ENCODE results near the gene HS1BP3.

HS1BP3 gene

GRCh38 chr2:20623741-20624155 is 27.1 kb downstream of the HS1BP3 start:
- H3K27ac ChIP-seq, result no peak overlapping the region
- H3K4me3 ChIP-seq, result no peak overlapping the region

- no peak overlapping the region for H3K27ac ChIP-seq
Measured at GRCh38 chr2:20623241-20623640, 27.7 kb downstream of the HS1BP3 start.

GRCh38 chr2:20622731-20623130 is 28.2 kb downstream of the HS1BP3 start:
- Histone ChIP-seq H3K27ac (no peak overlapping the region), H3K4me3 (no peak overlapping the region)

More at GRCh38 chr2:20623241-20623640, 27.7 kb downstream of the HS1BP3 start:
- H3K4me3 ChIP-seq, result no peak overlapping the region

GRCh38 chr2:20622296-20622686 is 28.6 kb downstream of the HS1BP3 start:
- Histone ChIP-seq H3K4me3 (no peak overlapping the region), H3K27ac (no peak overlapping the region)

- Histone ChIP-seq H3K4me3 (no peak overlapping the region), H3K27ac (peak overlapping the region in 4 of 21 experiments; percentile 24 to 91 (median 77))
Measured at GRCh38 chr2:20621366-20622295, 29.3 kb downstream of the HS1BP3 start.

GRCh38 chr2:20620696-20621365 is 30.1 kb downstream of the HS1BP3 start:
- peak overlapping the region in 6 of 21 experiments; percentile 24 to 91 (median 52) for H3K27ac ChIP-seq
- no peak overlapping the region for H3K4me3 ChIP-seq

- Histone ChIP-seq H3K27ac (peak overlapping the region in 5 of 21 experiments; percentile 37 to 91 (median 88)), H3K4me3 (no peak overlapping the region)
Measured at GRCh38 chr2:20620271-20620681, 30.6 kb downstream of the HS1BP3 start.

GRCh38 chr2:20619624-20620024 is 31.3 kb downstream of the HS1BP3 start:
- H3K27ac ChIP-seq, result peak overlapping the region in 13 of 21 experiments; percentile 69 to 91 (median 85)
- H3K4me3 ChIP-seq, result no peak overlapping the region

GRCh38 chr2:20618886-20619521 is 31.9 kb downstream of the HS1BP3 start:
- Histone ChIP-seq H3K27ac (peak overlapping the region in 20 of 21 experiments; percentile 49 to 91 (median 78)), H3K4me3 (no peak overlapping the region)

- Histone ChIP-seq H3K4me3 (no peak overlapping the region), H3K27ac (peak overlapping the region; percentile 49 to 91 (median 76))
Measured at GRCh38 chr2:20618468-20618885, 32.4 kb downstream of the HS1BP3 start.

- Histone ChIP-seq H3K4me3 (no peak overlapping the region), H3K27ac (peak overlapping the region; percentile 49 to 91 (median 76))
Measured at GRCh38 chr2:20617892-20618467, 32.9 kb downstream of the HS1BP3 start.

- Histone ChIP-seq H3K4me3 (no peak overlapping the region), H3K27ac (peak overlapping the region in 16 of 21 experiments; percentile 0 to 91 (median 79))
Measured at GRCh38 chr2:20617081-20617575, 33.8 kb downstream of the HS1BP3 start.

- Histone ChIP-seq H3K27ac (peak overlapping the region in 11 of 21 experiments; percentile 16 to 91 (median 82)), H3K4me3 (no peak overlapping the region)
Measured at GRCh38 chr2:20616341-20616871, 34.5 kb downstream of the HS1BP3 start.

GRCh38 chr2:20615466-20616241 is 35.2 kb downstream of the HS1BP3 start:
- Histone ChIP-seq H3K4me3 (no peak overlapping the region), H3K27ac (peak overlapping the region in 12 of 21 experiments; percentile 16 to 91 (median 79))

- Histone ChIP-seq H3K4me3 (no peak overlapping the region), H3K27ac (peak overlapping the region in 9 of 21 experiments; percentile 4 to 91 (median 76))
Measured at GRCh38 chr2:20615068-20615465, 35.8 kb downstream of the HS1BP3 start.

GRCh38 chr2:20614201-20615067 is 36.5 kb downstream of the HS1BP3 start:
- peak overlapping the region in 10 of 21 experiments; percentile 4 to 91 (median 61) for H3K27ac ChIP-seq

More at GRCh38 chr2:20614201-20615067, 36.5 kb downstream of the HS1BP3 start:
- H3K4me3 ChIP-seq, result no peak overlapping the region
